CD14-positive monocyte (primary cell): ENCODE data around the gene PWWP2A. TPM values are rescaled to one million over a fixed set of nuclear protein-coding genes. Genes with fewer than 3 reads are reported as not detected.

Experiments used
- DNase-seq, 3 donors: peaks; one replicate each; pipeline ENCODE4 v3.0.0-alpha.2; 2011 to 2022
- H2AFZ ChIP-seq: 2 replicates; pipeline ENCODE4 v1.6.0; 2012; ENCODE audit warnings: mild to moderate bottlenecking, low read depth, low read length, inconsistent platforms; ENCODE audit not compliant: insufficient read depth, poor library complexity, severe bottlenecking
- H3K27ac ChIP-seq, 2 donors: 1 replicate in 1 of 2; 2 replicates in 1 of 2; pipeline ENCODE4 v1.5.1; 2012 to 2013; ENCODE audit warnings: low read length in 2 of 2, control low read depth in 1 of 2, inconsistent platforms in 1 of 2, low read depth in 1 of 2, mild to moderate bottlenecking in 1 of 2
- H3K27me3 ChIP-seq, 2 donors: one replicate each; pipeline versions ENCODE4 v1.6.0 to v1.6.1; 2011 to 2013; ENCODE audit warnings: low read length in 2 of 2; ENCODE audit not compliant: control insufficient read depth in 2 of 2, insufficient read depth in 2 of 2
- H3K36me3 ChIP-seq, 2 donors: replicated peaks in 1 of 2; 1 replicate in 1 of 2; 2 replicates in 1 of 2; pipeline versions ENCODE4 v1.5.1 to v1.6.1; 2012 to 2013; ENCODE audit warnings: low read length in 2 of 2, control low read depth in 1 of 2, inconsistent platforms in 1 of 2, mild to moderate bottlenecking in 1 of 2; ENCODE audit not compliant: insufficient read depth in 2 of 2, control insufficient read depth in 1 of 2
- H3K4me1 ChIP-seq, 2 donors: 1 replicate in 1 of 2; 2 replicates in 1 of 2; pipeline versions ENCODE4 v1.5.1 to v1.6.1; 2012 to 2013; ENCODE audit warnings: low read length in 2 of 2, control low read depth in 1 of 2, inconsistent platforms in 1 of 2, mild to moderate bottlenecking in 1 of 2, moderate library complexity in 1 of 2; ENCODE audit not compliant: insufficient read depth in 2 of 2, control insufficient read depth in 1 of 2
- H3K4me2 ChIP-seq: replicated peaks from 2 replicates; pipeline ENCODE3; 2012; ENCODE audit warnings: low read length, moderate library complexity, mild to moderate bottlenecking; ENCODE audit not compliant: poor library complexity, severe bottlenecking; ENCODE audit errors: extremely low read depth
- H3K4me3 ChIP-seq, 3 experiments: fragments of 200-600 bp in 1 of 3; sonication (generic) in 1 of 3; replicated peaks in 1 of 3; 1 replicate in 2 of 3; 2 replicates in 1 of 3; pipeline ENCODE4 v1.5.1; 2011 to 2013; ENCODE audit warnings: low read length in 3 of 3, mild to moderate bottlenecking in 3 of 3, control low read depth in 2 of 3, low read depth in 2 of 3, inconsistent platforms in 1 of 3, moderate library complexity in 1 of 3
- H3K79me2 ChIP-seq: 2 replicates; pipeline ENCODE4 v1.6.0; 2012; ENCODE audit warnings: mild to moderate bottlenecking, control low read depth, inconsistent platforms, low read length, moderate library complexity; ENCODE audit not compliant: insufficient read depth
- H3K9ac ChIP-seq: 2 replicates; pipeline ENCODE4 v1.6.0; 2017; ENCODE audit warnings: low read length, mild to moderate bottlenecking; ENCODE audit not compliant: insufficient read depth, poor library complexity, severe bottlenecking
- H3K9me3 ChIP-seq, 2 donors: replicated peaks in 1 of 2; 1 replicate in 1 of 2; 2 replicates in 1 of 2; pipeline versions ENCODE4 v1.5.1 to v1.6.1; 2012 to 2013; ENCODE audit warnings: low read length in 2 of 2, control low read depth in 1 of 2; ENCODE audit not compliant: control insufficient read depth in 1 of 2, insufficient read depth in 1 of 2
- H4K20me1 ChIP-seq: 2 replicates; pipeline ENCODE4 v1.6.0; 2012; ENCODE audit warnings: mild to moderate bottlenecking, low read length, control low read depth, moderate library complexity; ENCODE audit not compliant: insufficient read depth
- H3K27ac Mint-ChIP-seq, 7 donors: one replicate each; pipeline ENCODE4 v1.8.0; 2020; ENCODE audit warnings: mild to moderate bottlenecking in 7 of 7, mixed read lengths in 7 of 7, moderate library complexity in 6 of 7, inconsistent platforms in 2 of 7
- H3K27me3 Mint-ChIP-seq, 3 donors: one replicate each; pipeline ENCODE4 v1.8.0; 2021 to 2022; ENCODE audit warnings: low read depth in 3 of 3, mild to moderate bottlenecking in 3 of 3, mixed read lengths in 3 of 3, moderate library complexity in 3 of 3, inconsistent platforms in 1 of 3
- H3K36me3 Mint-ChIP-seq, 2 donors: one replicate each; pipeline ENCODE4 v1.8.0; 2020; ENCODE audit warnings: mixed read lengths in 2 of 2, inconsistent platforms in 1 of 2, mild to moderate bottlenecking in 1 of 2
- H3K4me1 Mint-ChIP-seq: one replicate; pipeline ENCODE4 v1.8.0; 2020; ENCODE audit warnings: mild to moderate bottlenecking, mixed read lengths
- H3K4me3 Mint-ChIP-seq, 2 donors: one replicate each; pipeline ENCODE4 v1.8.0; 2020; ENCODE audit warnings: mild to moderate bottlenecking in 2 of 2, mixed read lengths in 2 of 2, moderate library complexity in 1 of 2
- H3K9me3 Mint-ChIP-seq, 7 donors: one replicate each; pipeline ENCODE4 v1.8.0; 2020 to 2022; ENCODE audit warnings: mixed read lengths in 7 of 7, mild to moderate bottlenecking in 6 of 7, moderate library complexity in 6 of 7, inconsistent platforms in 2 of 7
- CTCF ChIP-seq: fragments of 200-600 bp; IDR thresholded peaks from one replicate; pipeline ENCODE4 v1.8.0; 2022; ENCODE audit warnings: antibody characterized with exemption, mild to moderate bottlenecking
- WGBS: methylation state at CpG from one replicate; pipeline ENCODE4 v1.1.5; 2013; ENCODE audit warnings: missing lambda C conversion rate; ENCODE audit not compliant: insufficient coverage; 5-methylcytosine and 5-hydroxymethylcytosine counted together
- intact Hi-C, 2 donors: fragments of 100-400 bp; cut with micrococcal nuclease; formaldehyde crosslinking; loops; one replicate each; pipeline versions ENCODE4 v1.15.0 to v1.15.1; 2023
- polyA plus RNA-seq, 3 donors: library from polyadenylated mRNA; depleted of rRNA in 1 of 3; unstranded in 2 of 3; stranded (reverse) in 1 of 3; fragments of 300-500 nt in 2 of 3; fragments of >200 nt in 1 of 3; fragmentation: Illumina TruSeq in 2 of 3; gene quantifications; 1 replicate in 2 of 3; 2 replicates in 1 of 3; pipeline ENCODE4 v1.2.3, GENCODE V29; 2012 to 2021

Gene PWWP2A
- polyA plus RNA-seq, 3 donors: 18.8 to 21.6 (median 18.9) TPM

- peaks cover 35% of the 10 kb centered on the region for H3K4me1 Mint-ChIP-seq
- H3K9me3 ChIP-seq: no peaks in the 10 kb centered on the region
- TF ChIP-seq CTCF: no peak
- H3K27ac Mint-ChIP-seq: no peak overlapping the region
- no peak overlapping the region for H3K4me3 Mint-ChIP-seq
- no peaks in the 10 kb centered on the region for H4K20me1 ChIP-seq
- H3K36me3 ChIP-seq: no peaks in the 10 kb centered on the region
- no peaks in the 10 kb centered on the region for H3K79me2 ChIP-seq
- peaks cover 5 to 6% (median 6%) of the 10 kb centered on the region in 3 donors for H3K27me3 Mint-ChIP-seq
- no peak overlapping the region for H2AFZ ChIP-seq
- no peaks in the 10 kb centered on the region for H3K36me3 Mint-ChIP-seq
- H3K27ac ChIP-seq: no peak overlapping the region
- 98% methylated on average over 3 of the region's 3 CpGs for WGBS
- no peak for DNase-seq
- H3K27me3 ChIP-seq: no peaks in the 10 kb centered on the region
- H3K4me2 ChIP-seq: no peak overlapping the region
- H3K4me3 ChIP-seq: no peak overlapping the region
- intact Hi-C loops: no loop called here
- no peak overlapping the region for H3K9ac ChIP-seq
- no peaks in the 10 kb centered on the region for H3K9me3 Mint-ChIP-seq
- H3K4me1 ChIP-seq: peaks cover 13 to 26% of the 10 kb centered on the region in 2 donors
Measured at GRCh38 chr5:160167624-160168165, 48.4 kb upstream of the PWWP2A start.

- H3K27ac ChIP-seq: no peak overlapping the region
- no peak overlapping the region for H3K4me2 ChIP-seq
- TF ChIP-seq CTCF: no peak
- H4K20me1 ChIP-seq: no peaks in the 10 kb centered on the region
- H3K27me3 ChIP-seq: no peaks in the 10 kb centered on the region
- H3K27me3 Mint-ChIP-seq: peaks cover 5 to 6% (median 6%) of the 10 kb centered on the region in 3 donors
- H3K36me3 ChIP-seq: no peaks in the 10 kb centered on the region
- H3K9me3 ChIP-seq: no peaks in the 10 kb centered on the region
- H3K27ac Mint-ChIP-seq: no peak overlapping the region
- H3K9me3 Mint-ChIP-seq: no peaks in the 10 kb centered on the region
- WGBS: 76% methylated on average over 4 of the region's 10 CpGs
- no peak overlapping the region for H3K9ac ChIP-seq
- no peak overlapping the region for H2AFZ ChIP-seq
- no peak for DNase-seq
- H3K4me1 ChIP-seq: peaks cover 13 to 26% of the 10 kb centered on the region in 2 donors
- no peaks in the 10 kb centered on the region for H3K36me3 Mint-ChIP-seq
- intact Hi-C loops: no loop called here
- H3K4me1 Mint-ChIP-seq: peaks cover 35% of the 10 kb centered on the region
- no peak overlapping the region for H3K4me3 Mint-ChIP-seq
- no peak overlapping the region for H3K4me3 ChIP-seq
- no peaks in the 10 kb centered on the region for H3K79me2 ChIP-seq
Measured at GRCh38 chr5:160166973-160167623, 47.8 kb upstream of the PWWP2A start.
